AG10803 (cell line): ENCODE measurements around the gene ERMARD.

ENCODE experiments used
- DNase-seq: peaks from one replicate; pipeline ENCODE4 v3.0.0; 2010; ENCODE audit warnings: low read depth
- H3K4me3 ChIP-seq: 2 replicates; pipeline ENCODE4 v1.5.1; 2011; ENCODE audit warnings: mild to moderate bottlenecking, low read length, control low read depth
- CTCF ChIP-seq: conservative IDR thresholded peaks from 2 replicates; pipeline ENCODE4 v1.5.1; 2011; ENCODE audit warnings: mild to moderate bottlenecking, low read length, control low read depth, inconsistent platforms

The ERMARD gene

GRCh38 chr6:169738204-169738975 is 13.0 kb upstream of the ERMARD start:
- H3K4me3 ChIP-seq = no peak overlapping the region
- peak; percentile 36 for DNase-seq
- no peak for TF ChIP-seq CTCF

- no peak for DNase-seq
- TF ChIP-seq CTCF = no peak
Measured at GRCh38 chr6:169738976-169739529, 12.4 kb upstream of the ERMARD start.

GRCh38 chr6:169741344-169741743 is 10.1 kb upstream of the ERMARD start:
- H3K4me3 ChIP-seq = no peak overlapping the region
- DNase-seq = no peak
- TF ChIP-seq CTCF = no peak

More at GRCh38 chr6:169738976-169739529, 12.4 kb upstream of the ERMARD start:
- no peak overlapping the region for H3K4me3 ChIP-seq

- DNase-seq = no peak
- no peak for TF ChIP-seq CTCF
- H3K4me3 ChIP-seq = no peak overlapping the region
Measured at GRCh38 chr6:169745405-169745804, 6.0 kb upstream of the ERMARD start.

- no peak for TF ChIP-seq CTCF
- DNase-seq = no peak
- no peak overlapping the region for H3K4me3 ChIP-seq
Measured at GRCh38 chr6:169746556-169746955, 4.9 kb upstream of the ERMARD start.

- no peak for TF ChIP-seq CTCF
- DNase-seq = peak; percentile 4
- peak overlapping the region; percentile 88 for H3K4me3 ChIP-seq
Measured at GRCh38 chr6:169752074-169752623, 727 bp downstream of the ERMARD start.

GRCh38 chr6:169755162-169755561 is 3.7 kb downstream of the ERMARD start:
- H3K4me3 ChIP-seq = no peak overlapping the region
- no peak for DNase-seq
- TF ChIP-seq CTCF = no peak
